GM12878 (cell line): ENCODE results near the gene USH2A. TPM values are rescaled to one million over a fixed set of nuclear protein-coding genes. Genes with fewer than 3 reads are reported as not detected.

Experiments
- ATF7 ChIP-seq: fragments of 450-650 bp; IDR thresholded peaks from 2 replicates; pipeline ENCODE4 v1.6.1; 2016; ENCODE audit warnings: low read depth, mild to moderate bottlenecking
- DPF2 ChIP-seq: fragments of 450-650 bp; IDR thresholded peaks from 2 replicates; pipeline ENCODE4 v1.6.1; 2017; ENCODE audit warnings: mild to moderate bottlenecking
- POLR2AphosphoS5 ChIP-seq: IDR thresholded peaks from 2 replicates; pipeline ENCODE4 v1.6.1; 2011; ENCODE audit warnings: mild to moderate bottlenecking, low read length, inconsistent platforms
- REST ChIP-seq: IDR thresholded peaks from 2 replicates; pipeline ENCODE4 v1.6.1; 2012; ENCODE audit warnings: mild to moderate bottlenecking, low read depth, low read length
- SMAD5 ChIP-seq: IDR thresholded peaks from 2 replicates; pipeline ENCODE4 v1.6.1; 2016; ENCODE audit warnings: antibody characterized with exemption, low read depth
- SUPT20H ChIP-seq: IDR thresholded peaks from 2 replicates; pipeline ENCODE4 v1.6.1; 2011; ENCODE audit warnings: low read depth, mild to moderate bottlenecking, low read length, moderate library complexity, borderline replicate concordance; ENCODE audit not compliant: control insufficient read depth
- ZBED1 ChIP-seq: IDR thresholded peaks from 2 replicates; pipeline ENCODE4 v1.6.1; 2016; ENCODE audit warnings: borderline replicate concordance
- ZBTB4 ChIP-seq: fragments of 450-650 bp; formaldehyde crosslinking; IDR thresholded peaks from 2 replicates; pipeline ENCODE4 v1.4.0; 2022; ENCODE audit warnings: mild to moderate bottlenecking, moderate library complexity
- ZNF24 ChIP-seq: fragments of 450-650 bp; IDR thresholded peaks from 2 replicates; pipeline ENCODE4 v1.6.1; 2017; ENCODE audit warnings: antibody characterized with exemption, mild to moderate bottlenecking
- ZNF592 ChIP-seq: fragments of 450-650 bp; IDR thresholded peaks from 2 replicates; pipeline ENCODE4 v1.6.1; 2017; ENCODE audit warnings: mild to moderate bottlenecking, moderate library complexity
- polyA plus RNA-seq, 11 experiments: library from polyadenylated mRNA; depleted of rRNA in 4 of 11; unstranded in 6 of 11; stranded (reverse) in 5 of 11; fragments of >200 nt; fragmentation: Nextera tagmentation in 4 of 11; fragmentation: Illumina TruSeq in 1 of 11; extraction: Ambion mirVana in 4 of 11; extraction: Trizol in 1 of 11; gene quantifications; 1 replicate in 1 of 11; 2 replicates in 10 of 11; pipeline versions ENCODE4 v1.2.1 to v1.2.3, GENCODE V29; 2011 to 2016; ENCODE audit warnings: inconsistent platforms in 2 of 11, missing spikeins in 2 of 11, low read depth in 1 of 11
- total RNA-seq, 4 experiments: library from RNA; depleted of rRNA in 3 of 4; stranded (reverse); fragments of >200 nt in 3 of 4; fragmentation: Illumina TruSeq in 1 of 4; extraction: Trizol in 1 of 4; gene quantifications; 2 replicates each; pipeline versions ENCODE4 v1.2.1 to v1.2.3, GENCODE V29; 2013 to 2021

The USH2A gene
- total and polyA plus RNA-seq, 10 of the 15 experiments (the other 5 are each of a cell fraction or from before 2014, with no cell fraction given) = under 0.01 to 0.20 (median 0.01) TPM; not detected in 2

- TF ChIP-seq ZNF592 (no peak), ZNF24 (no peak), DPF2 (no peak), SMAD5 (no peak), ATF7 (no peak), SUPT20H (no peak), ZBTB4 (CRISPR knock-in tag) (no peak), REST (no peak), POLR2AphosphoS5 (no peak), ZBED1 (no peak)
These were observed 2.5 kb downstream of the USH2A start (continued) for GRCh38 chr1:216420746-216421145.
